Right renal pelvis (tissue), 4 donors: ENCODE measurements around the gene VEGFA. TPM values are rescaled to one million over a fixed set of nuclear protein-coding genes. Genes with fewer than 3 reads are reported as not detected.

ENCODE experiments used
- DNase-seq, 4 donors: peaks; one replicate each; pipeline ENCODE4 v3.0.0-alpha.2; 2013; ENCODE audit warnings: low read depth in 4 of 4, low spot score in 3 of 4, missing footprints in 1 of 4
- polyA plus RNA-seq, 4 donors: library from polyadenylated mRNA; unstranded; fragments of 120-200 nt; gene quantifications; one replicate each; pipeline ENCODE4 v1.2.1, GENCODE V29; 2013; ENCODE audit not compliant: insufficient read length in 4 of 4

Gene VEGFA
- polyA plus RNA-seq, 4 donors: 279 to 352 (median 292) TPM

DNA sequence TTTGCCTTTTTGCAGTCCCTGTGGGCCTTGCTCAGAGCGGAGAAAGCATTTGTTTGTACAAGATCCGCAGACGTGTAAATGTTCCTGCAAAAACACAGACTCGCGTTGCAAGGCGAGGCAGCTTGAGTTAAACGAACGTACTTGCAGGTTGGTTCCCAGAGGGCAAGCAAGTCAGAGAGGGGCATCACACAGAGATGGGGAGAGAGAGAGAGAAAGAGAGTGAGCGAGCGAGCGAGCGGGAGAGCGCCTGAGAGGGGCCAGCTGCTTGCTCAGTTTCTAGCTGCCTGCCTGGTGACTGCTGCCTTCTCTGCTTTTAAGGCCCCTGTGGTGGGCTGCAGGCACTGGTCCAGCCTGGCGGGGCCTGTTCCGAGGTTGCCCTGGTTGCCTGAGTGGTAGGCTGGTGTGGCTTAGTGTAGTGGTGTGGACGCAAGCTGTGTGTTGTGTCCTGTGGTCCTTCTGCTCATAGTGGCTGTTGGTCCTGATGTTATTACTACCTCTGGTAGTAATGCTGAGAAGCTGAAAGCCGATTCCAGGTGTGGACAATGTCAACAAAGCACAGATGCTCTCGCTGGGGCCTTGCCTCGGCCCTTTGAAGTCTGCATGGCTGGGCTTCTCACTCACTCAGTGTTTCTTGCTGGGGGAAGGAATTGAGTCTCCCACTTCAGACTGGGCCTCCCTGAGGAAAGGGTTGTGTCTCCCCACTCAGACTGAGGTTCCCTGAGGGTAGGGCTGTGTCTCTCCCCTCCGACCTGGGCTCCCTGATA is 12.1 kb downstream of the VEGFA start:
- no peak for DNase-seq

- DNase-seq: no peak
Observed at GRCh38 chr6:43782764-43783513, 12.9 kb downstream of the VEGFA start.

- no peak for DNase-seq
Observed at GRCh38 chr6:43784049-43784855, 14.2 kb downstream of the VEGFA start.

DNA sequence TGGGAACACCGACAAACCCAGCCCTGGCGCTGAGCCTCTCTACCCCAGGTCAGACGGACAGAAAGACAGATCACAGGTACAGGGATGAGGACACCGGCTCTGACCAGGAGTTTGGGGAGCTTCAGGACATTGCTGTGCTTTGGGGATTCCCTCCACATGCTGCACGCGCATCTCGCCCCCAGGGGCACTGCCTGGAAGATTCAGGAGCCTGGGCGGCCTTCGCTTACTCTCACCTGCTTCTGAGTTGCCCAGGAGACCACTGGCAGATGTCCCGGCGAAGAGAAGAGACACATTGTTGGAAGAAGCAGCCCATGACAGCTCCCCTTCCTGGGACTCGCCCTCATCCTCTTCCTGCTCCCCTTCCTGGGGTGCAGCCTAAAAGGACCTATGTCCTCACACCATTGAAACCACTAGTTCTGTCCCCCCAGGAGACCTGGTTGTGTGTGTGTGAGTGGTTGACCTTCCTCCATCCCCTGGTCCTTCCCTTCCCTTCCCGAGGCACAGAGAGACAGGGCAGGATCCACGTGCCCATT is 15.3 kb downstream of the VEGFA start:
- no peak for DNase-seq

DNA sequence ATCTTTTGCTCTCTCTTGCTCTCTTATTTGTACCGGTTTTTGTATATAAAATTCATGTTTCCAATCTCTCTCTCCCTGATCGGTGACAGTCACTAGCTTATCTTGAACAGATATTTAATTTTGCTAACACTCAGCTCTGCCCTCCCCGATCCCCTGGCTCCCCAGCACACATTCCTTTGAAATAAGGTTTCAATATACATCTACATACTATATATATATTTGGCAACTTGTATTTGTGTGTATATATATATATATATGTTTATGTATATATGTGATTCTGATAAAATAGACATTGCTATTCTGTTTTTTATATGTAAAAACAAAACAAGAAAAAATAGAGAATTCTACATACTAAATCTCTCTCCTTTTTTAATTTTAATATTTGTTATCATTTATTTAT is 15.9 kb downstream of the VEGFA start:
- DNase-seq: no peak

- DNase-seq: no peak
Observed at GRCh38 chr6:43786664-43787329, 16.8 kb downstream of the VEGFA start.

GRCh38 chr6:43788301-43788700 is 18.3 kb downstream of the VEGFA start:
- DNase-seq: no peak

DNA sequence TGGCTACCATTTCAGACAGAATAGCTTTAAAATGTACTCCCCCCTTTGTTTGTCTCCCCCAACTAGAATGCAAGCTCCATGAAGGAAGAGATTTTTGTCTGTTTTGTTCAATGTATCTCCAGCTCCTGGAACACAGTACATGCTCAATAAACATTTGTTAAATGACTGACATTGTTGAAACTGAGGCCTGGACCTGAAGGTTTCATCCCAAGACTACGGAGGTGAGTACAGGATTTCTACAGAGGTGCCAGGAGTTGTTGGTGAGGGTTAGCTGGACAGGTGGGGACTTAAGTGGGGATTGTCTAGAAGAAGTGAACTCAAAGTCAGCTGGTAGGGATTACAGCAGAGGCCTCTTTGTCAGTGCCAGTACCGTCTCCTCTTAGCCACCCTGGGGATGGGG is 19.4 kb downstream of the VEGFA start:
- DNase-seq: no peak

GRCh38 chr6:43790031-43790430 is 20.0 kb downstream of the VEGFA start:
- no peak for DNase-seq

GRCh38 chr6:43791745-43792422 is 21.9 kb downstream of the VEGFA start:
- no peak for DNase-seq

DNA sequence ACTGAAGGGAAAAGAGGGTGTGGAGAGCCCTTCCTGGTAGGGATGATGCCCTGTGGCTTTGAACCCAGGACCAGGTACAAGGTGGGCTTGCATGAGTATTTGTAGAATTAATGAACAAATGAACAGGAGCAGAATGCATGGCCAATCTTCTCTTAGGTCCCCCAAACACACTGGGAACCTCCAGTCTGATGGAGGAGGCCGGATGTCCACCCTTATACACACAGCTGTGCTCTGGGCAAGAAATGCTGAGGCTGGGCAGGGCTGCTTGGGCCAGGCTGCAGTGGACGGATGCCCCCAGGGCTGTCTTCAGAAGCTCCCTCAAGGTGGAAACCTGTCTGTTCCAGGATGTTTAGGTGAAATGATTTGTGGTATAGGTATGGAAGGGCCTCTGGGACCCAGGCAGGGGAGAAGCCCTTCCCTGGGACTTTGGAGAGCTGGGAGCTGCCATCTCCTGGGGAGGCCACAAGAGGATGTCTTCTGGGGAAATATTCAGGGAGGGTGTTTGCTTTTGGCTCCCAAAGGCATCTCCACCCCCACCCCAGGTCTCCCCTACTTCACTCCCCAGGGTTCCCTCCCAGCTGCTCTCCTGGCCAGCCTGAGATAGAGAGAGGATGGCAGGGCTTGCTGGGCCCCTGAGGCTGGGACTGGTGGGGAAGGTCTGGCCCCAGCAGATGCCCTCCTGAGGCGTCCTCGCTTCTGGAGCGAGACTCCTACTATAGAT is 23.3 kb downstream of the VEGFA start:
- no peak for DNase-seq

DNA sequence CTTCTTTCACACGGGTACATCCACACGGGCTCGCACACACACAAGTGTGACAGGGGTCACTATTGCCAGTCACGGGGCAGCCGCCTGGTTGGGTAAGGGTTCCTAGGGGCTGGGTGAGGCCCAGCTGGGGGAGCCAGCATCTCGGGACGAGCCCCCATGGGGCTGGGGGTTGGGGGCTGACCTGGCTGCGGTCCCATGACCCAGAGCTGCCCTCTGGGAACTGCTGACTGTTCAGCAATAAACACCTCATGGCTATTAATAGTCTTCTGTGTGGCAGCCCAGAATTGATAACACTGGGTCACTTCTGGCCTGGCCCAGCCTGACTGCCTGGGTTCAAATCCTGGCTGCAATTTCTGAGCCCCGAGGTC is 23.8 kb downstream of the VEGFA start:
- no peak for DNase-seq

DNA sequence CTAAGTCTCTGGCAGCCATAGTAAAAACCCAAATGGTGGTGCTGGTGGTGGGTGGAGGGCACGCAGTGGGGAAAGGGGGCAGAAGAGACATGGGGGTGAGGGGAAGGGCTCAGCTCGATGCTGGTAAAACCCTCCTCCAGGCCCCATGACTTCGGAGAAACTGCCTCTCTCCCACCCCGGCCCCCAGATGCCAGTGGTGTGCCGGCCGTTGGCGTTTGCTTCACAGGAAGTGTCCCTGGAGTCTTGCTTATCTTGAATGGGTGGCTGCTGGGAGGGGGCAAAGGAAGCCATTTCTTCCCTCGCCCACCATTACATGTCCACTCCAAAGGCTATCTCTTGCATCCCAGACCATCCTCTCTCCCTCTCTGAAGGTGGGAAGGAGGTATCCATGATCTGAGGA is 25.4 kb downstream of the VEGFA start:
- no peak for DNase-seq

DNA sequence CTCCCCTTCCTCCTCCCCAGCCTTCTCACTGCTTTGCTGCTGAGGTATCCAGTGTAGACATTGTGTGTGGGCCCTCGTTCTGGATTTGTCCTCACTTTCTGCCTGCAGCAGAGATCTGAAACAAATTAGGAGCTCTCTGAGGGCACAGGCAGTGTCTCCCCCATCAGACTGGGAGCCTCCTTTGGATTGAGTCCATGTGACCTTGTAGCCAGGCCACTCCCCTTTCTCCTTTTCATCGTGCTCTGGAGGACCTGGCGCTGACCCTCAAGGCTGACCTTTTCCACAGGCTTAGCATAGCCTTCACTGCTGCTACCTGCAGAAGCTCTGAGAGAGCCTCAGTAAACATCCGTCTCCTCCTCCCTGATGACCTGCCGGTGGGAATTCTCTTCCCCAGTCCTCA is 26.2 kb downstream of the VEGFA start:
- no peak for DNase-seq

DNA sequence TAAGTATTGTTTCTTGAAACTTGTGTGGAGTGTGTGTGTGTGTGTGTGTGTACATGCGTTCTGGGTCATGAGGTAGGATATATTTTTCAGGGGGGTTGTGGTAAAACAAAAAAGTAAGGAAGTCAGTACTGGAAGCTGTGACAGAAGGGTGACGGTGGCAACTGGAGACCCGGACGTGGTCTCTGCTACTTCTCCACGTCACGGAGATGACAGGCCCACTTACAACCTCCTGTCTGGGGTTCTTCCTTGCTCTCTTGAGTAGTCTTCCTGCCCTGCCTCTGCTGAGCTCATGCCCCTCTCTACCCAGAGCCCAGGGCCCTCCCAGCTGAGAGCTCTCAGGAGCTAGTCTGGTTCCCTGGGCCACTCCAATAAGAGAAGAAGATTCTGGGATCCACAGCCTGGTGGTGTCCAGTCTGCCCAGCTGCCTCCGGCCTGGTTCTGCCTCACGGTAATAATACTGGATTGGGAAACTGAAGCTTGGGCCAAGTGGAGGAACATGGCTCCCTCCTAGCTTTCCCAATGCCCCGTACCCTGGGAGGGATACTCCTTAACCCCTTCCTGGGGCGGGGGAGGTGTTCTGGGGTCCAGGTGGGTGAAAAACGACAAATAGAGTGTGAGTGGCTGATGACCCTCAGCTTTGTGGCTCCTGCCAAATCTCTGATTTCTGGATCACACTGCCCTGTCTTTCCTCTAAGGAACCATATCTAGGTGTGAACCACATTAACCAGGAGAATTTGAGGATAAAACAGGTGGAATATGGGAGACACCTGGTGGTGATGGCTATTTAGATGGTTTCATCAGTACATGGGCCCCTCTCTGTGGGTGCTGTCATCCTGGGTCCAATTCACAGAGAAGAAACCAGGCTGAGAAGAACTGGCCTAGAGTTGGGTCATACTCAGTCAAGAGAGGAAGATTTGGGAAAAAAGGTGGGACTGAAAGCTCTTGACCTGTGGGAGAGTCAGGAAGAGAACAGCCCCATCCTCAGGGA is 27.2 kb downstream of the VEGFA start:
- no peak for DNase-seq

DNA sequence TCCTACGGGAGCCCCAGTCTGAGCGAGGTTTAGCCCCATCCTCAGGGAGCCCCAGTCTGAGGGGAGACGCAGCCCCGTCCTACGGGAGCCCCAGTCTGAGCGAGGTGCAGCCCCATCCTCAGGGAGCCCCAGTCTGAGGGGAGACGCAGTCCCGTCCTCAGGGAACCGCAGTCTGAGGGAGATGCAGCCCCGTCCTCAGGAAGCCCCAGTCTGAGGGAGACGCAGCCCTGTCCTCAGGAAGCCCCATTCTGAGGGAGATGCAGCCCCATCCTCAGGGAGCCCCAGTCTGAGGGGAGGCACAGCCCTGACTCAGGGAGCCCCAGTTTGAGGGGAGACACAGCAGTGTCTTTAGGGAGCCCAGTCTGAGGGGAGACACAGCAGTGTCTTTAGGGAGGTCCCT is 27.9 kb downstream of the VEGFA start:
- no peak for DNase-seq

GRCh38 chr6:43798688-43799444 is 28.9 kb downstream of the VEGFA start:
- no peak for DNase-seq
